Measurements from ENCODE around the gene FGF2.

The FGF2 gene

GRCh38 chr4:122946142-122946541 is 119.5 kb downstream of the FGF2 start:
- DNase-seq, result no peak

All from NCI-H1048 (cell line).